ENCODE data around the gene CDS2. TPM values are rescaled to one million over a fixed set of nuclear protein-coding genes. Genes with fewer than 3 reads are reported as not detected.

Gene CDS2
- total and polyA plus RNA-seq, 2 of the 13 experiments (the other 11 are each of a cell fraction or from before 2014, with no cell fraction given) = 81.3 to 153 TPM

DNA sequence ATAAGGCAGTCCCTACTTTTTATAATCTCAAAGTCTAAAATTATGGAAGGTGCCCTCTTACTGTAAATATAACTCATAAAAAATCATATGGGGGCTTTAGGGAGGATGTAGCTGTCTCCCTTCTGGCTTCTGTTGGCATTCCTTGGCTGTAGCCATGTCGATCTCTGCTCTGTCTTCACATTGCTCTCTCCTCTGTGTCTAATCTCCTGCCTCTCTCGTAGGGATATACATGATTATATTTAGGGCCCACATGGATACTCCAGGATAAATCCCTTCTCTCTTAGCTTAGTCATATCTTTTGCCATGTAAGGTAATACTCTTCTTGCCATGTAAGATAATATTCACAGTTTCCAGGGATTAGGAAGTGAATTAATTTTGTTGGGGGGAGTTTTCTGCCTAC lies 28.6 kb downstream of the CDS2 start:
- CTCF ChIA-PET (ENCODE audit: low intra/inter-chr PET ratio, low total read pairs) = no interaction called here
- H3K79me2 ChIP-seq (ENCODE audit: insufficient read depth, low read length) = peaks cover 81% of the 10 kb centered on the region

DNA sequence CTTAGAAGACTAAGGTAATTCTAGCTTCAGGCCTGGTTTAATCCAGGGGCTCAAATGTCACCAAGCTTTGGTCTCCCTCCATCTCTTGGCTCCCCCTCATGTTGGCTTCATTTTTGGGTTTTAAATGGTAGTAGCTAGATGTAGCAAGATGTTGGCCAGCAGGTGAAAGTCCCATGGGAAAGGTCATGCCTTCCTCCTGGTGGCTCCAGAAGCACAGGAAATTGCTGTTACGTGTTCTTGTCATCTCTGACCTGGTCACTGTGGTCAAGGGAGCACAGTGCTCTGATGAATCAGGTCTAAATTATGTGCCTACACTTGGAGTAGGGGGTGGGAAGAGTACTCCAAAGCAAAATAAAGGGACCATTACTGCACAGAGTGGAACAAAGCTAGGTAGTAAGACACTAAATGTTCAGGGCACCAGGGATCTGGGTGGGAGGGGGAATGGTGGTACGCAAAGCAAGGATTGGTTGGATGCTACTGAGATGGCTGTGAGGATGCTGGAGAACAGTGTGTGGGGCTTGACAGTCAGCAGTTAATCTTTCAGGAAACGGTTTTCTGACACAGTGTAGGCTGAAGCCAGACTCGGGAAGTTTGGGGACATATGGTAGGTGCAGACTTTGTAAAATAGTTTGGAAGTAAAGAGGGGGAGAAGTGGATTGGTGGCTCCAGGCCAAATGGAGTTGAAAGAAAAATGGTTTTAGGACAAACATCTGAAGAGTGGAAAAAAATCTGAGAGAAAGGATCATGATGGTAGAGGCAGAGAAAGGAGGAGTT lies 30.1 kb downstream of the CDS2 start:
- Histone ChIP-seq H3K9me3 (ENCODE audit: low read length) (no peaks in the 10 kb centered on the region), H3K27me3 (ENCODE audit: control insufficient read depth in 1 of 2, insufficient read depth in 2 of 2, low read length in 2 of 2) (no peaks in the 10 kb centered on the region), H3K4me1 (ENCODE audit: insufficient read depth, low read length) (peaks cover 84% of the 10 kb centered on the region), H4K20me1 (ENCODE audit: insufficient read depth, low read length) (no peaks in the 10 kb centered on the region), H3K27ac (ENCODE audit: extremely low read length, insufficient read depth, low read length) (peak overlapping the region; percentile 19), H3K36me3 (replicated peaks in 1 of 2; ENCODE audit: control insufficient read depth in 1 of 2, insufficient read depth in 2 of 2, low read length in 2 of 2) (peaks cover 0 to 1% of the 10 kb centered on the region in 2 experiments; a peak in 1 of 5 replicates), H3K79me2 (ENCODE audit: insufficient read depth, low read length) (peaks cover 83% of the 10 kb centered on the region), H3K9ac (ENCODE audit: insufficient read depth, low read depth, low read length) (no peak overlapping the region), H3K4me2 (ENCODE audit: low read depth, low read length) (peak overlapping the region; percentile 29), H3K4me3 (replicated peaks in 1 of 3; ENCODE audit: insufficient read depth in 1 of 3, low read depth in 2 of 3, low read length in 3 of 3) (no peak overlapping the region), H2AFZ (ENCODE audit: low read length) (no peak overlapping the region)
- no TSS peak for BruUV-seq (replicated peaks)
- FAIRE-seq (no peak), ATAC-seq (peak; percentile 33; the same call in 2 of the 3 replicates), DNase-seq (ENCODE audit: low spot score) (peak; percentile 70)
- ChIA-PET POLR2A (interaction anchor here (0.6 to 12.0 kb wide), 4 partner anchors 10 to 30 kb away, joined by 3 to 176 read pairs (median 4); partner anchors contain the start of gene CDS2), CTCF (ENCODE audit: low intra/inter-chr PET ratio, low total read pairs) (no interaction called here)
- intact Hi-C loops (cut with micrococcal nuclease; ENCODE audit: unreplicated experiment) = loop anchor here (2.0 kb wide), 1 partner anchor 14 kb away; no protein-coding TSS in a partner anchor
- in situ Hi-C loops (cut with HindIII; ENCODE audit: extremely low pct_ligation_motif_present, low pct_unique_long_range_greater_than_20kb) = no loop called here
- 66% methylated on average over 4 of the region's 4 CpGs for WGBS (ENCODE audit: low lambda C conversion rate)
- peak; percentile 35; the same call in 1 of the 2 replicates for TF ChIP-seq TARDBP (CRISPR knock-in tag; IDR thresholded peaks at IDR 0.05)
- TF ChIP-seq HOXA3 (CRISPR knock-in tag; IDR thresholded peaks at IDR 0.05) = no peak; the same call in 1 of the 2 replicates
- TF ChIP-seq, protein P1, sequence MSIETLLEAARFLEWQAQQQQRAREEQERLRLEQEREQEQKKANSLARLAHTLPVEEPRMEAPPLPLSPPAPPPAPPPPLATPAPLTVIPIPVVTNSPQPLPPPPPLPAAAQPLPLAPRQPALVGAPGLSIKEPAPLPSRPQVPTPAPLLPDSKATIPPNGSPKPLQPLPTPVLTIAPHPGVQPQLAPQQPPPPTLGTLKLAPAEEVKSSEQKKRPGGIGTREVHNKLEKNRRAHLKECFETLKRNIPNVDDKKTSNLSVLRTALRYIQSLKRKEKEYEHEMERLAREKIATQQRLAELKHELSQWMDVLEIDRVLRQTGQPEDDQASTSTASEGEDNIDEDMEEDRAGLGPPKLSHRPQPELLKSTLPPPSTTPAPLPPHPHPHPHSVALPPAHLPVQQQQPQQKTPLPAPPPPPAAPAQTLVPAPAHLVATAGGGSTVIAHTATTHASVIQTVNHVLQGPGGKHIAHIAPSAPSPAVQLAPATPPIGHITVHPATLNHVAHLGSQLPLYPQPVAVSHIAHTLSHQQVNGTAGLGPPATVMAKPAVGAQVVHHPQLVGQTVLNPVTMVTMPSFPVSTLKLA (IDR thresholded peaks at IDR 0.05) = no peak
- TF ChIP-seq FOXO1 (CRISPR knock-in tag; IDR thresholded peaks at IDR 0.05) = peak; percentile 70; the same call in 1 of the 2 replicates
- TF ChIP-seq HIVEP1 (CRISPR knock-in tag; IDR thresholded peaks at IDR 0.05) = no peak
- TF ChIP-seq SOX13 (IDR thresholded peaks at IDR 0.05) = no peak
- peak in 1 of 2 experiments; percentile 54; a peak in 1 of 4 replicates for TF ChIP-seq SOX13 (CRISPR knock-in tag; conservative IDR thresholded peaks at IDR 0.05 in 1 of 2, IDR thresholded peaks at IDR 0.05 in 1 of 2)
- TF ChIP-seq ZNF44 (CRISPR knock-in tag; IDR thresholded peaks at IDR 0.05) = 0 out of 2 replicates have a peak, but pooled peaks have one; percentile 34
- TF ChIP-seq REPIN1 (CRISPR knock-in tag; IDR thresholded peaks at IDR 0.05; ENCODE audit: borderline replicate concordance, low read depth) = no peak
- 0 out of 2 replicates have a peak, but pooled peaks have one; percentile 32 for TF ChIP-seq ZNF792 (CRISPR knock-in tag; IDR thresholded peaks at IDR 0.05)
- no peak for TF ChIP-seq JUNB (CRISPR knock-in tag; IDR thresholded peaks at IDR 0.05; ENCODE audit: borderline replicate concordance)
- TF ChIP-seq, protein P2, sequence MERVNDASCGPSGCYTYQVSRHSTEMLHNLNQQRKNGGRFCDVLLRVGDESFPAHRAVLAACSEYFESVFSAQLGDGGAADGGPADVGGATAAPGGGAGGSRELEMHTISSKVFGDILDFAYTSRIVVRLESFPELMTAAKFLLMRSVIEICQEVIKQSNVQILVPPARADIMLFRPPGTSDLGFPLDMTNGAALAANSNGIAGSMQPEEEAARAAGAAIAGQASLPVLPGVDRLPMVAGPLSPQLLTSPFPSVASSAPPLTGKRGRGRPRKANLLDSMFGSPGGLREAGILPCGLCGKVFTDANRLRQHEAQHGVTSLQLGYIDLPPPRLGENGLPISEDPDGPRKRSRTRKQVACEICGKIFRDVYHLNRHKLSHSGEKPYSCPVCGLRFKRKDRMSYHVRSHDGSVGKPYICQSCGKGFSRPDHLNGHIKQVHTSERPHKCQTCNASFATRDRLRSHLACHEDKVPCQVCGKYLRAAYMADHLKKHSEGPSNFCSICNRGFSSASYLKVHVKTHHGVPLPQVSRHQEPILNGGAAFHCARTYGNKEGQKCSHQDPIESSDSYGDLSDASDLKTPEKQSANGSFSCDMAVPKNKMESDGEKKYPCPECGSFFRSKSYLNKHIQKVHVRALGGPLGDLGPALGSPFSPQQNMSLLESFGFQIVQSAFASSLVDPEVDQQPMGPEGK (CRISPR knock-in tag; IDR thresholded peaks at IDR 0.05) = no peak

More for the DNA sequence above, 28.6 kb downstream of the CDS2 start:
- H3K27me3 ChIP-seq (ENCODE audit: control insufficient read depth in 1 of 2, insufficient read depth in 2 of 2, low read length in 2 of 2) = no peaks in the 10 kb centered on the region
- in situ Hi-C loops (cut with HindIII; ENCODE audit: extremely low pct_ligation_motif_present, low pct_unique_long_range_greater_than_20kb) (no loop called here), intact Hi-C loops (cut with micrococcal nuclease; ENCODE audit: unreplicated experiment) (no loop called here)
- DNase-seq (ENCODE audit: low spot score) = no peak
- no peak for FAIRE-seq
- H3K9ac ChIP-seq (ENCODE audit: insufficient read depth, low read depth, low read length) = no peak overlapping the region
- H3K4me3 ChIP-seq (replicated peaks in 1 of 3; ENCODE audit: insufficient read depth in 1 of 3, low read depth in 2 of 3, low read length in 3 of 3) = no peak overlapping the region
- H3K4me1 ChIP-seq (ENCODE audit: insufficient read depth, low read length) = peaks cover 84% of the 10 kb centered on the region
- H3K36me3 ChIP-seq (replicated peaks in 1 of 2; ENCODE audit: control insufficient read depth in 1 of 2, insufficient read depth in 2 of 2, low read length in 2 of 2) = peaks cover 0 to 1% of the 10 kb centered on the region in 2 experiments; a peak in 1 of 5 replicates
- H3K4me2 ChIP-seq (ENCODE audit: low read depth, low read length) = no peak overlapping the region
- POLR2A ChIA-PET = interaction anchor here (0.6 to 12.0 kb wide), 2 partner anchors 28 to 36 kb away, joined by 3 to 176 read pairs; partner anchors contain the start of gene CDS2
- H3K27ac ChIP-seq (ENCODE audit: extremely low read length, insufficient read depth, low read length) = peak overlapping the region; percentile 15
- TF ChIP-seq ZNF234 (CRISPR knock-in tag; conservative IDR thresholded peaks at IDR 0.05) (0 out of 2 replicates have a peak, but pooled peaks have one; percentile 28), SETDB1 (CRISPR knock-in tag; IDR thresholded peaks at IDR 0.05; ENCODE audit: borderline replicate concordance) (0 out of 2 replicates have a peak, but pooled peaks have one; percentile 46), ZNF441 (CRISPR knock-in tag; IDR thresholded peaks at IDR 0.05; ENCODE audit: borderline replicate concordance) (no peak), ZFYVE20 (CRISPR knock-in tag; IDR thresholded peaks at IDR 0.05; ENCODE audit: borderline replicate concordance, low read depth) (no peak)
- no peaks in the 10 kb centered on the region for H3K9me3 ChIP-seq (ENCODE audit: low read length)
- 98% methylated on average over 2 of the region's 2 CpGs for WGBS (ENCODE audit: low lambda C conversion rate)
- no TSS peak for BruUV-seq (replicated peaks)
- H2AFZ ChIP-seq (ENCODE audit: low read length) = no peak overlapping the region
- no peak for ATAC-seq
- H4K20me1 ChIP-seq (ENCODE audit: insufficient read depth, low read length) = no peaks in the 10 kb centered on the region

Measured in HepG2 (cell line).